HCT116 (cell line): ENCODE results near the gene WDR44.

Source experiments
- ATF3 ChIP-seq: IDR thresholded peaks from 2 replicates; pipeline ENCODE4 v1.6.1; 2012
- EGR1 ChIP-seq: IDR thresholded peaks from 2 replicates; pipeline ENCODE4 v1.6.1; 2012; ENCODE audit warnings: low read depth
- POLR2A ChIP-seq: IDR thresholded peaks from 2 replicates; pipeline ENCODE4 v1.7.0; 2011; ENCODE audit warnings: borderline replicate concordance; ENCODE audit not compliant: insufficient read depth, insufficient read length; ENCODE audit errors: extremely low read depth
- TF ChIP-seq, protein P1 (sequence below), 3 experiments: fragments of 200-600 bp in 1 of 3; sonication (generic) in 1 of 3; IDR thresholded peaks in 2 of 3; conservative IDR thresholded peaks in 1 of 3; 2 replicates each; pipeline ENCODE4 v1.5.1; 2012 to 2017; ENCODE audit warnings: low read depth in 2 of 3, low read length in 2 of 3, antibody characterized with exemption in 1 of 3, borderline replicate concordance in 1 of 3, control low read depth in 1 of 3, mild to moderate bottlenecking in 1 of 3, mixed read lengths in 1 of 3, mixed run types in 1 of 3, moderate library complexity in 1 of 3; ENCODE audit not compliant: insufficient read depth in 1 of 3
- TF ChIP-seq, protein P2 (sequence below): IDR thresholded peaks from 2 replicates; pipeline ENCODE4 v1.6.1; 2012; ENCODE audit warnings: low read depth

- TF ChIP-seq POLR2A = no peak
- TF ChIP-seq ATF3 = no peak
- TF ChIP-seq, protein P1, sequence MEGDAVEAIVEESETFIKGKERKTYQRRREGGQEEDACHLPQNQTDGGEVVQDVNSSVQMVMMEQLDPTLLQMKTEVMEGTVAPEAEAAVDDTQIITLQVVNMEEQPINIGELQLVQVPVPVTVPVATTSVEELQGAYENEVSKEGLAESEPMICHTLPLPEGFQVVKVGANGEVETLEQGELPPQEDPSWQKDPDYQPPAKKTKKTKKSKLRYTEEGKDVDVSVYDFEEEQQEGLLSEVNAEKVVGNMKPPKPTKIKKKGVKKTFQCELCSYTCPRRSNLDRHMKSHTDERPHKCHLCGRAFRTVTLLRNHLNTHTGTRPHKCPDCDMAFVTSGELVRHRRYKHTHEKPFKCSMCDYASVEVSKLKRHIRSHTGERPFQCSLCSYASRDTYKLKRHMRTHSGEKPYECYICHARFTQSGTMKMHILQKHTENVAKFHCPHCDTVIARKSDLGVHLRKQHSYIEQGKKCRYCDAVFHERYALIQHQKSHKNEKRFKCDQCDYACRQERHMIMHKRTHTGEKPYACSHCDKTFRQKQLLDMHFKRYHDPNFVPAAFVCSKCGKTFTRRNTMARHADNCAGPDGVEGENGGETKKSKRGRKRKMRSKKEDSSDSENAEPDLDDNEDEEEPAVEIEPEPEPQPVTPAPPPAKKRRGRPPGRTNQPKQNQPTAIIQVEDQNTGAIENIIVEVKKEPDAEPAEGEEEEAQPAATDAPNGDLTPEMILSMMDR (IDR thresholded peaks at IDR 0.05 in 2 of 3, conservative IDR thresholded peaks at IDR 0.05 in 1 of 3; ENCODE audit: borderline replicate concordance in 1 of 3, insufficient read depth in 1 of 3, low read depth in 2 of 3, low read length in 2 of 3) = no peak
- TF ChIP-seq, protein P2, sequence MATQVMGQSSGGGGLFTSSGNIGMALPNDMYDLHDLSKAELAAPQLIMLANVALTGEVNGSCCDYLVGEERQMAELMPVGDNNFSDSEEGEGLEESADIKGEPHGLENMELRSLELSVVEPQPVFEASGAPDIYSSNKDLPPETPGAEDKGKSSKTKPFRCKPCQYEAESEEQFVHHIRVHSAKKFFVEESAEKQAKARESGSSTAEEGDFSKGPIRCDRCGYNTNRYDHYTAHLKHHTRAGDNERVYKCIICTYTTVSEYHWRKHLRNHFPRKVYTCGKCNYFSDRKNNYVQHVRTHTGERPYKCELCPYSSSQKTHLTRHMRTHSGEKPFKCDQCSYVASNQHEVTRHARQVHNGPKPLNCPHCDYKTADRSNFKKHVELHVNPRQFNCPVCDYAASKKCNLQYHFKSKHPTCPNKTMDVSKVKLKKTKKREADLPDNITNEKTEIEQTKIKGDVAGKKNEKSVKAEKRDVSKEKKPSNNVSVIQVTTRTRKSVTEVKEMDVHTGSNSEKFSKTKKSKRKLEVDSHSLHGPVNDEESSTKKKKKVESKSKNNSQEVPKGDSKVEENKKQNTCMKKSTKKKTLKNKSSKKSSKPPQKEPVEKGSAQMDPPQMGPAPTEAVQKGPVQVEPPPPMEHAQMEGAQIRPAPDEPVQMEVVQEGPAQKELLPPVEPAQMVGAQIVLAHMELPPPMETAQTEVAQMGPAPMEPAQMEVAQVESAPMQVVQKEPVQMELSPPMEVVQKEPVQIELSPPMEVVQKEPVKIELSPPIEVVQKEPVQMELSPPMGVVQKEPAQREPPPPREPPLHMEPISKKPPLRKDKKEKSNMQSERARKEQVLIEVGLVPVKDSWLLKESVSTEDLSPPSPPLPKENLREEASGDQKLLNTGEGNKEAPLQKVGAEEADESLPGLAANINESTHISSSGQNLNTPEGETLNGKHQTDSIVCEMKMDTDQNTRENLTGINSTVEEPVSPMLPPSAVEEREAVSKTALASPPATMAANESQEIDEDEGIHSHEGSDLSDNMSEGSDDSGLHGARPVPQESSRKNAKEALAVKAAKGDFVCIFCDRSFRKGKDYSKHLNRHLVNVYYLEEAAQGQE = no peak
- no peak for TF ChIP-seq EGR1
Measured at GRCh38 chrX:118367338-118367737, 21.4 kb downstream of the WDR44 start.
